ENCODE data around the gene EFNA4. TPM values are rescaled to one million over a fixed set of nuclear protein-coding genes. Genes with fewer than 3 reads are reported as not detected.

Gene EFNA4
- total and polyA plus RNA-seq, 2 donors (not counting 1 experiment from before 2014, with no cell fraction given) = 8.4 to 10.6 TPM

- intact Hi-C loops (cut with micrococcal nuclease) = loop anchor here (5.0 kb wide), 2 partner anchors 35 to 500 kb away; partner anchors contain the start of gene EFNA1
- POLR2A ChIA-PET = interaction anchor here (1.7 kb wide), 1 partner anchor 75 kb away, joined by 9 read pairs; no protein-coding TSS in a partner anchor
- no peak overlapping the region for H3K4me3 Mint-ChIP-seq
These were observed 29.1 kb downstream of the EFNA4 start for GRCh38 chr1:155092641-155093040.

More at GRCh38 chr1:155092641-155093040, 29.1 kb downstream of the EFNA4 start:
- no peak for TF ChIP-seq CTCF (IDR thresholded peaks at IDR 0.05)
- no peak for TF ChIP-seq EZH2 (IDR thresholded peaks at IDR 0.05; ENCODE audit: borderline replicate concordance, insufficient read depth, low read depth, low read length, poor library complexity, severe bottlenecking)
- peaks cover 9 to 11% of the 10 kb centered on the region in 2 donors for H3K4me1 ChIP-seq (ENCODE audit: control insufficient read depth in 2 of 2, insufficient read depth in 2 of 2, low read length in 2 of 2)
- Mint-ChIP-seq H3K27me3 (peaks cover 13% of the 10 kb centered on the region), H3K27ac (no peak overlapping the region), H3K9me3 (ENCODE audit: insufficient read depth) (no peaks in the 10 kb centered on the region), H3K4me1 (peaks cover 6% of the 10 kb centered on the region)
- no peaks in the 10 kb centered on the region for H3K36me3 ChIP-seq (replicated peaks in 1 of 2; ENCODE audit: control extremely low read depth in 1 of 2, control insufficient read depth in 1 of 2, extremely low read depth in 1 of 2, insufficient read depth in 2 of 2, low read length in 1 of 2)
- H3K79me2 ChIP-seq (ENCODE audit: control insufficient read depth, insufficient read depth, low read length) = no peaks in the 10 kb centered on the region
- H3K27ac ChIP-seq (ENCODE audit: low read length in 2 of 2) = no peak overlapping the region
- no peak overlapping the region for H2AFZ ChIP-seq (ENCODE audit: insufficient read depth, low read depth, low read length, poor library complexity, severe bottlenecking)
- WGBS (ENCODE audit: insufficient coverage) = 80% methylated on average over 11 of the region's 12 CpGs
- no peaks in the 10 kb centered on the region for H4K20me1 ChIP-seq (ENCODE audit: control insufficient read depth, insufficient read depth, low read length, poor library complexity, severe bottlenecking)
- no peak overlapping the region for H3K9ac ChIP-seq (ENCODE audit: low read length)
- H3K27me3 ChIP-seq (replicated peaks in 1 of 4; ENCODE audit: control extremely low read depth in 1 of 4, control insufficient read depth in 3 of 4, insufficient read depth in 4 of 4, low read length in 3 of 4) = peaks cover 0 to 7% (median 3%) of the 10 kb centered on the region in 4 experiments
- ATAC-seq (ENCODE audit: low read depth) (no peak), DNase-seq (no peak)
- H3K9me3 ChIP-seq (ENCODE audit: control extremely low read depth in 1 of 3, control insufficient read depth in 2 of 3, insufficient read depth in 1 of 3, low read length in 2 of 3) = peaks cover 0 to 3% (median 0%) of the 10 kb centered on the region in 3 donors
- no peak overlapping the region for H3K4me3 ChIP-seq (ENCODE audit: control extremely low read depth in 1 of 5, extremely low read depth in 1 of 5, insufficient read depth in 1 of 5, low read depth in 2 of 5, low read length in 4 of 5)
- no peak overlapping the region for H3K4me2 ChIP-seq (replicated peaks; ENCODE audit: low read depth, low read length, poor library complexity, severe bottlenecking)
- CTCF ChIA-PET = interaction anchor here (1.1 to 6.8 kb wide), 8 partner anchors 15 to 134 kb away, joined by 3 to 307 read pairs (median 14); partner anchors contain the start of genes KRTCAP2 and SLC50A1
